Astrocyte (in vitro differentiated cells and primary cell): ENCODE data around the gene ATG101. TPM values are rescaled to one million over a fixed set of nuclear protein-coding genes. Genes with fewer than 3 reads are reported as not detected.
A peak's percentile ranks its signal among the peaks of the same experiment; 100 is the strongest.

Experiments used
- DNase-seq: peaks from one replicate; pipeline ENCODE4 v3.0.0-alpha.2; 2010; ENCODE audit warnings: low read depth
- FAIRE-seq: peaks from 2 replicates; lab custom pipeline; 2011; peaks lifted over from hg19 to GRCh38; lab: Jason Lieb, UNC
- H2AFZ ChIP-seq: 2 replicates; pipeline ENCODE4 v1.6.0; 2012; ENCODE audit warnings: low read depth, low read length, inconsistent platforms
- H3K27ac ChIP-seq: 2 replicates; pipeline ENCODE4 v1.5.1; 2011; ENCODE audit warnings: low read depth, low read length, inconsistent platforms
- H3K27me3 ChIP-seq: 2 replicates; pipeline ENCODE4 v1.6.0; 2011; ENCODE audit warnings: low read length, inconsistent platforms; ENCODE audit not compliant: insufficient read depth
- H3K36me3 ChIP-seq: 2 replicates; pipeline ENCODE4 v1.5.1; 2011; ENCODE audit warnings: low read length, inconsistent platforms; ENCODE audit not compliant: insufficient read depth
- H3K4me1 ChIP-seq: 2 replicates; pipeline ENCODE4 v1.5.1; 2011; ENCODE audit warnings: low read length, inconsistent platforms; ENCODE audit not compliant: insufficient read depth
- H3K4me2 ChIP-seq: 2 replicates; pipeline ENCODE4 v1.6.0; 2012; ENCODE audit warnings: low read length, inconsistent platforms
- H3K4me3 ChIP-seq: 2 replicates; pipeline ENCODE4 v1.5.1; 2011; ENCODE audit warnings: low read depth, mild to moderate bottlenecking, low read length, inconsistent platforms; ENCODE audit not compliant: insufficient read depth
- H3K79me2 ChIP-seq: 2 replicates; pipeline ENCODE4 v1.6.0; 2012; ENCODE audit warnings: mild to moderate bottlenecking, low read length, inconsistent platforms; ENCODE audit not compliant: insufficient read depth
- H3K9ac ChIP-seq: 2 replicates; pipeline ENCODE4 v1.6.0; 2012; ENCODE audit warnings: mild to moderate bottlenecking, low read length, inconsistent platforms
- H3K9me3 ChIP-seq: 2 replicates; pipeline ENCODE4 v1.5.1; 2012; ENCODE audit warnings: low read depth, mild to moderate bottlenecking, low read length, inconsistent platforms; ENCODE audit not compliant: insufficient read depth
- H4K20me1 ChIP-seq: 2 replicates; pipeline ENCODE4 v1.6.0; 2012; ENCODE audit warnings: low read length, inconsistent platforms; ENCODE audit not compliant: insufficient read depth
- H3K27ac Mint-ChIP-seq: one replicate; pipeline ENCODE4 v1.8.0; 2021; ENCODE audit warnings: mild to moderate bottlenecking, mixed read lengths; ENCODE audit not compliant: unreplicated experiment
- H3K27me3 Mint-ChIP-seq: one replicate; pipeline ENCODE4 v1.8.0; 2021; ENCODE audit warnings: low read depth, mixed read lengths; ENCODE audit not compliant: unreplicated experiment
- H3K36me3 Mint-ChIP-seq: one replicate; pipeline ENCODE4 v1.8.0; 2021; ENCODE audit warnings: low read depth, mixed read lengths; ENCODE audit not compliant: unreplicated experiment
- H3K4me1 Mint-ChIP-seq: one replicate; pipeline ENCODE4 v1.8.0; 2021; ENCODE audit warnings: low read depth, mixed read lengths; ENCODE audit not compliant: unreplicated experiment
- H3K4me3 Mint-ChIP-seq: one replicate; pipeline ENCODE4 v1.8.0; 2021; ENCODE audit warnings: mild to moderate bottlenecking, moderate library complexity, mixed read lengths; ENCODE audit not compliant: unreplicated experiment
- H3K9me3 Mint-ChIP-seq: one replicate; pipeline ENCODE4 v1.8.0; 2021; ENCODE audit warnings: mild to moderate bottlenecking, mixed read lengths; ENCODE audit not compliant: unreplicated experiment
- EZH2 ChIP-seq: IDR thresholded peaks from 2 replicates; pipeline ENCODE4 v1.6.1; 2012; ENCODE audit warnings: mild to moderate bottlenecking, low read length, inconsistent platforms; ENCODE audit not compliant: insufficient read depth
- total RNA-seq: library from RNA; stranded (reverse); gene quantifications from 2 replicates; pipeline ENCODE4 v1.2.1, GENCODE V29; 2021
- TF ChIP-seq, protein P1 (sequence below): IDR thresholded peaks from 2 replicates; pipeline ENCODE4 v1.5.1; 2011; ENCODE audit warnings: low read depth, mild to moderate bottlenecking, inconsistent platforms, low read length, moderate library complexity; ENCODE audit not compliant: insufficient read depth

Gene ATG101
- total RNA-seq, 1 donor from 2014 or later: 54.2 TPM

DNA sequence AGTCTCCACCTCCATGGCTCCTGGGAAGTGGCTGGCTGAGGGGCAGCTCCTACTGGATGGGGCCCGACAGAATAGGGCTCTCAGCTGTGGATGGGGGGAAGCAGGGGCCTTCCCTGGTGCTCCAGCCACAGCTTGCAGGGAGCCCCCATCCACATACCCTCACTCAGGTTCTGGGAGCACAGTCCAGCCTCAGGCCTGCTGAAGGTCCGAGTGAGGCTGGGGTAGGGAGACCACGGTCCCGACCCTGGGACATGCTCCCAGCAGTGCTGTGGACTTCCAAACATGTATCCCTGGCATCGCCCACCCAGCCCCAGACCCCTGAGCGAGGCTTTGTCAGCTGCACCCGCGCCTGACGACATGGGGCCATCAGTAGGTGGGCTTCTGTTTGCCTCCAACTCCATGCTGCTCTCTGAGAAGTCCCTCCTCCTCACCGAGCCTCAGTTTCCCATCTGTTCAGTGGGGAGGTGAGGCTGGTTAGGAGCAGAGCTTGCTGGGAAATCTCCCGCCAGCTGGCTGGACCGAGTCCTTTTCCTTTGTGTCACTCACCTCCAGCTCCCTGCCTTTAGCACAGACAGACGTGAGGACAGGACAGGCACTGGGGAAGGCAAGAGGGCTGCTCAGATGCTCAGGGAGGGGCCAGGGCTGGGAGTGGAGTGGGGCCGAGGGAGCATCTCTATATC lies 9.1 kb upstream of the ATG101 start:
- FAIRE-seq: no peak
- no peak overlapping the region for H3K27ac Mint-ChIP-seq

DNA sequence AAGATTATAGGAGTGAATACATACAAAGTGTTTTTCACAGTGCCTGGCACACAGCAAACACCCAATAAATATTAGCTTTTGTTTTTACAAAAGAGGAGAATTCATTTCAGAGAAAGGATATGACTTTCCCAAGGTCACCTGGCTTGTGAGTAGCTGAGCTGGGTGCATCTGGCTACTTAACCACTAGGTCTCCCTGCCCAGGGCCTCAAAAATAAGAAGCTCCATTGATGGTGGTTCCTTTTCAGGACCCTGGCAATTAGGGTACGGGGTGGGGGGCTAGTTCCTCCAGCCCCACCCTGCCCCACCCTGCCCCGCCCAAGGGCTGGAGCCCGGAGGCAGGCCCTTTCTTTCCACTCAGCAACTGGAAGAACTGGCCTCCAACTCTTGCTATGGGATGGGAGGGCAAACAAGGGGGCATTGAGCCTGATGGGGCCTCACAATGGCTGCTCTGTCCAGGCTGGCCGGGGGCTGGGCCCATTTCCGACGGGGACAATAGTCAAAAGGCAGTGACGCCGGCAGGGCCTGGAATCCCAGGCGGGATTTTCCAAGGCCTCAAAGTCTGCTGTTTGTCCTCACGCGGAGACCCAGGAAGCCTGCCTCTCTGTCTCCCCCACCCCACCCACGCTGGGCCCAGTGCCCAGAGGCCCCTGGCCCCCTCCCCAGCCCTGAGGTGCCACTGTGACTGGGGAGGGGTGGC lies 8.2 kb upstream of the ATG101 start:
- Histone ChIP-seq H3K4me1 (peaks cover 13% of the 10 kb centered on the region), H3K9ac (no peak overlapping the region), H2AFZ (no peak overlapping the region), H3K9me3 (no peaks in the 10 kb centered on the region), H3K4me3 (no peak overlapping the region), H3K36me3 (no peaks in the 10 kb centered on the region), H3K27me3 (no peaks in the 10 kb centered on the region), H4K20me1 (peaks cover 6% of the 10 kb centered on the region), H3K27ac (no peak overlapping the region), H3K79me2 (no peaks in the 10 kb centered on the region), H3K4me2 (no peak overlapping the region)
- Mint-ChIP-seq H3K27ac (no peak overlapping the region), H3K4me3 (no peak overlapping the region), H3K36me3 (no peaks in the 10 kb centered on the region), H3K27me3 (peaks cover 19% of the 10 kb centered on the region), H3K4me1 (no peaks in the 10 kb centered on the region), H3K9me3 (no peaks in the 10 kb centered on the region)
- FAIRE-seq (no peak), DNase-seq (no peak)
- TF ChIP-seq, protein P1, sequence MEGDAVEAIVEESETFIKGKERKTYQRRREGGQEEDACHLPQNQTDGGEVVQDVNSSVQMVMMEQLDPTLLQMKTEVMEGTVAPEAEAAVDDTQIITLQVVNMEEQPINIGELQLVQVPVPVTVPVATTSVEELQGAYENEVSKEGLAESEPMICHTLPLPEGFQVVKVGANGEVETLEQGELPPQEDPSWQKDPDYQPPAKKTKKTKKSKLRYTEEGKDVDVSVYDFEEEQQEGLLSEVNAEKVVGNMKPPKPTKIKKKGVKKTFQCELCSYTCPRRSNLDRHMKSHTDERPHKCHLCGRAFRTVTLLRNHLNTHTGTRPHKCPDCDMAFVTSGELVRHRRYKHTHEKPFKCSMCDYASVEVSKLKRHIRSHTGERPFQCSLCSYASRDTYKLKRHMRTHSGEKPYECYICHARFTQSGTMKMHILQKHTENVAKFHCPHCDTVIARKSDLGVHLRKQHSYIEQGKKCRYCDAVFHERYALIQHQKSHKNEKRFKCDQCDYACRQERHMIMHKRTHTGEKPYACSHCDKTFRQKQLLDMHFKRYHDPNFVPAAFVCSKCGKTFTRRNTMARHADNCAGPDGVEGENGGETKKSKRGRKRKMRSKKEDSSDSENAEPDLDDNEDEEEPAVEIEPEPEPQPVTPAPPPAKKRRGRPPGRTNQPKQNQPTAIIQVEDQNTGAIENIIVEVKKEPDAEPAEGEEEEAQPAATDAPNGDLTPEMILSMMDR: no peak

More for the DNA sequence above, 9.1 kb upstream of the ATG101 start:
- Mint-ChIP-seq H3K4me1 (no peaks in the 10 kb centered on the region), H3K27me3 (peaks cover 16% of the 10 kb centered on the region), H3K36me3 (no peaks in the 10 kb centered on the region), H3K4me3 (no peak overlapping the region), H3K9me3 (no peaks in the 10 kb centered on the region)
- DNase-seq: peak; percentile 40
- no peaks in the 10 kb centered on the region for H3K9me3 ChIP-seq
- peaks cover 13% of the 10 kb centered on the region for H3K4me1 ChIP-seq
- TF ChIP-seq EZH2: no peak
- TF ChIP-seq, protein P1: no peak
- no peak overlapping the region for H3K4me2 ChIP-seq
- no peak overlapping the region for H2AFZ ChIP-seq
- no peak overlapping the region for H3K4me3 ChIP-seq
- H3K9ac ChIP-seq: no peak overlapping the region
- no peak overlapping the region for H3K27ac ChIP-seq
- H4K20me1 ChIP-seq: peaks cover 6% of the 10 kb centered on the region
- H3K79me2 ChIP-seq: no peaks in the 10 kb centered on the region
- no peaks in the 10 kb centered on the region for H3K36me3 ChIP-seq
- H3K27me3 ChIP-seq: no peaks in the 10 kb centered on the region
